GM10847 (cell line): ENCODE data around the gene SETD3.

Source experiments
- POLR2A ChIP-seq: IDR thresholded peaks from 2 replicates; pipeline ENCODE4 v1.6.1; 2011; ENCODE audit not compliant: insufficient read length; ENCODE audit errors: extremely low read depth

SETD3 gene

GRCh38 chr14:99479906-99480869 is at the start of gene SETD3:
Gene SETD3, minus strand, starts transcription at chr14:99480859. Its CDS starts 15,054 bp downstream, at chr14:99465805.
- TF ChIP-seq POLR2A: peak; percentile 34

DNA sequence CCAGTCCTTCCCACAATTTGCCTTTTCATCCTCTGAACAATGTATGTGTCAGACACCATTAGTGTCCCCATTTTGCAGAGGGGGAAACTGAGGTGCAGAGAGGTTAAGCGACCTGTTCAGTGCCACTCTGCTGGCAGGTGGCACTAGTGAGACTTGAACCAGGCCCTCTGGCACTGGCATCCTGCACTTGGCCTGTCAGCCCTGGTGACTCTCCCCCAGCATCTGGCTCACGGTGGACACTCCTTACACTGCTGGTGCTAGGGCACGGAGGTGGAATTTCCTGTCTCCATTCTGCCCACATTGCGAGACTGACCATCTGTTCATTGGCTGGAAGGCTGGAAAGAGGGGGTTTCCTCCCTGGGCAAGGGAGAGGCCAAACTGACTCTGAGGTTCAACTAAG is 49.2 kb upstream of the SETD3 start:
- no peak for TF ChIP-seq POLR2A

- TF ChIP-seq POLR2A: no peak
Observed at GRCh38 chr14:99527427-99528076, 46.9 kb upstream of the SETD3 start.

- TF ChIP-seq POLR2A: no peak
Observed at GRCh38 chr14:99527026-99527425, 46.4 kb upstream of the SETD3 start.

DNA sequence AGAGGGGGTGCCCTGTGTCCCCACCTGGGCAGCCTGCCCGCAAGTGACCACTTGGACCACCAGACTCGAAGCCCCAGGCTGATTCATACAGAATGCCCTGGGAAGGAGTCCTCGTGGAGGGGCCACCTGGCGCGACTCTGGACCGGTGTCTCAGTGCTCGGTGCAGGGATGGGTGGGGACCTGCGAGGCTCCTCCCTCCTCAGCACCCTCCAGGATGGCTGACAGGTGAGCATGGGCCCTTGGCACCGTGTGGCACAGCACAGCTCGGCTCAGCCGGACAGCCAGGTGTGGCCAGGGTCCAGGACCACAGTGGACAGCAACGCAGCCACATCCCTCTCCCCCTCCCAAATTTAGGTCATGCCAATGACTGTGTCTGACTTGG is 45.0 kb upstream of the SETD3 start:
- no peak for TF ChIP-seq POLR2A

DNA sequence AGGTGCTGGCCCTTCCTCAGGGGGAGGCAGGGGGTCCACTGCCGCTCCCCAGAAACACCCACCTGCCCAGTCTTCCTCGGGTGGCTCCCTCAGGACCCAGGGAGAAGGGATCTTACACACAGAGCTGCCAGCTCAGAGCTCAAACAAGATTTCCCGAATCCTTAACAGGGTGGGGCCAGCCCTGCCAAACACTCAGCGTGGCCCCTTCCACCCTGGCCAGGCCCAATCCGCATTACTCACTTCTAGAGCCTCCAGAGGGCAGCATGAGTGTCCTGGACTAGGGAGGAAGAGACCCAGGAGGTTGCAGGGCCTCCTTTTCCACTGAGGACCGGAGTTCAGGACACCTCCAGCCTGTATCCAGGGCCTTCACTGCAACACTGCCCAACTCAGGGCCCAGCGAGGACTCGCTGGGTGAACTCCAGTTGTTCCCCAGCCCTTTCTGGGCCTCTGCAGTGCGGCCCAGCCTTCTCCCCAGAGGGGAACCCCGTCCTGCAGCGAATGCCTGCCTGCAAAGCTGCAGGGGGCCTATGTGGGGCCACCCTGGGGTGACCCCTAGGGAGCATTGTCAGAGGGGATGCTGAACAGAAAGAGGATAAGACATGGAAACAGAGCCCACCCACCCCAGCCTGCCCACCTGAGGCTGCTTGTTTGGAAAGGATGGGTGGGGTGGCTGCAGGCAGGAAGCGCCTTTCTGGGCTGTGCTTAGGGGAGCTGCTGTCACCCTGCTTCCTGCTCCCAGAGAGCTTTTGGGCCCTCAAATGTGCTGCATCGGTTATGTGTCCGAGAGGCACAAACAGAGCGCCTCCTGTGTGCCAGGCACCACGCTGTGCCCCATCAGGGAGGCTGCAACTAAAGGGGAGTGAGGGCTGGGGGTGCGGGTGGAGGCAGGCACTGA is 44.4 kb upstream of the SETD3 start:
- no peak for TF ChIP-seq POLR2A

DNA sequence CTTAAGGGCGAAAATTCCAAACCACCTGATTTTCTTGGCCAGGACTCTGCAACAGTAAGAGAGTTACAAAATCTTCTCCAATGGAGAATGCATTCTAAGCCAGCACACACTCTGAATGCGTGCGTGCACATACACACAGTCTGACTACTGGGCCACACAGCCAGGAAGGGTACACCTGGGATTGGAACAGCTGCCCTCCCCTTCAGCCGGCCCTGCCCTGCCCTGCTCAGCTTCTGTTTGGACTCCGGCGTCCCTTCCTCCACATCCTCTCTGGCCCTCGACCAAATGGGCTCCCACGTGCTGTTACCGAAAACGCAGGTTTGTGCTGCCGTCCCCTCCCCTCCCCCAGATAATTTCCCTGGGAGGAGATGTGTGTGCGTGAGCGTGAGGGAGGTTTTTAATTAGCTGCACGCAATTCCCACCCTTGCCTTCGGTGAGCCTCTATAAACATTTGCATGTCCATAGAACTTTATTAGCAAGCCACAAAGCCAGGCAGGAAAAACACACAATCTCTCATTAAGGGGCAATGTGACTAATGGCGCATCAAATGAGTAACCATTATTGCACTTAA is 43.5 kb upstream of the SETD3 start:
- TF ChIP-seq POLR2A: no peak

DNA sequence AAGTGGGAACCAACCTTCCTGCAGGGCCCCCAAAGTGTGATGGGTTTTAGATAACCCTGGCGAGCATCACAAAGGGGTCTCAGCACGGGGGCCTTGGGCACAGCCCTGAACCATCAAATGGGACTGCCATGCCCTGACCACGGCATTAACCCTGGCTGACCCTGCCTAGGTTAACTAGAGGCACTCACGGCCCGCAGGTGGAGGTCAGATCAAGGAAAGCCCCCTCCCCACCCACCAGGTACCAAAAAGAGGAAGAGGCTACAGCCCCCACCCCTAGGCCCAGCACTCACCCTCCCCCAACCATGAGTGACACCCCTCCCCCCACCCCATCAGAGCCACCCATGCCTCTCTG is 43.0 kb upstream of the SETD3 start:
- TF ChIP-seq POLR2A: no peak

GRCh38 chr14:99522934-99523703 is 42.5 kb upstream of the SETD3 start:
- no peak for TF ChIP-seq POLR2A

- no peak for TF ChIP-seq POLR2A
Observed at GRCh38 chr14:99522457-99522891, 41.8 kb upstream of the SETD3 start.

DNA sequence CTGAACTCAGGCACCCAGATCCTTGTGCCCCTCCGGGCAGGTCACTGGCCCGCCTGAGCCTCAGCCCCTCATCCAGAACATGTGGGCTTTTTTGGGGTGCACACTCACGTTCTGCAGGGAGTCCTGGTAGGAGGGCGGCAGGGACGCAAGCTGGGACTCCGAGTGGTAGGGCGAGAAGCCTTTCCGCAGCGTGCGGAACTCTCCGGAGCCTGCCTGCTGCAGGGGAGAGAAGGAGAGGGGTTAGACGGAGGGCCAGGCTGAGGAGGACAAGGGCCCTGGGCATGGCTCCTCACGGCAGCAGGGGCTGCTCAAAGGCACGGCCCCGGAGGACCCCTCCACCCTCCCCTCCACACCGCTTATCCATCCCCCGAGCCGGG is 41.4 kb upstream of the SETD3 start:
- TF ChIP-seq POLR2A: no peak

DNA sequence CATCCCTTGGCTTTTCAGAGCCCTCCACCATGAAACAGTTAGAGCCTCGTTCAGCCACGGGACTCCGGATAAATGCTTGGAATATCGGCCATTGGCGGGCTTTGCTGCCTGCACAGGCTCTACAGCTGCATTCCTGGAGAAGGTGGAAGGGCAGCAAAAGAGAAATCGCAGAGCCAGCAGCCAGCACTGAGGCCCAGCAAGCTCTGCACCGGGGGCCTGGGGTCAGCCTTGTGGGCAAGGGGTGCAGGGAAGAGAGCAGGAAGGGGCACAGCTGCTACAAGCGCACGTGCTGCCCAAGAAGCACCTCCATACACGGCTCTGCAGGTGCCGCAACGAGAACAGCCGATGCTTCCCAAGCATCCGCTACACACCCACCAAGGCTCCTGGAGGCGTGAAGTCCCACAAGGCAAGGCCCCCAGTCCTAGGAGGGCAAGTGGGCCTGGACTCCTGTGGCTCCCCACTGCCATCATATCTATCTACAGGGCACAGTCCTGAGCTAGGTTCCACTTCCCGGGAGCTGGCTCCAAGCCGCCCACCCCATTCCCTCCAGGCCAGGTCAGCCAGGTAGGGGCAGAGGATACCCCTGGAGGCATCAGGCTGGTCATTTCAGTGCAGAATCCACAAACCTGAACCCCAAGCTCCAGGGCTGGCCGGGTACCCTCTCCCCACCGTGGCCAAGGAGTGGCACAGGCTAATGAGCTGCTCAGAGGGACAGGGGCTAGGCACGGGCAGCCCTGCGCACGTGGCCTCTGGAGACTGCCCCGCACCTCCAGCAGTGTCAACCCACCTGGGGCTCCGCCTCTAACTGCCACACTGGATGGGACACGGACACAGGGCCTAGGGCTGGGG is 40.7 kb upstream of the SETD3 start:
- no peak for TF ChIP-seq POLR2A

GRCh38 chr14:99520571-99521081 is 40.0 kb upstream of the SETD3 start:
- TF ChIP-seq POLR2A: no peak
